ENCODE measurements around the gene SSTR4. TPM values are rescaled to one million over a fixed set of nuclear protein-coding genes. Genes with fewer than 3 reads are reported as not detected.

The SSTR4 gene
- total and polyA plus RNA-seq, 2 of the 13 experiments (the other 11 are each of a cell fraction or from before 2014, with no cell fraction given): not detected

DNA sequence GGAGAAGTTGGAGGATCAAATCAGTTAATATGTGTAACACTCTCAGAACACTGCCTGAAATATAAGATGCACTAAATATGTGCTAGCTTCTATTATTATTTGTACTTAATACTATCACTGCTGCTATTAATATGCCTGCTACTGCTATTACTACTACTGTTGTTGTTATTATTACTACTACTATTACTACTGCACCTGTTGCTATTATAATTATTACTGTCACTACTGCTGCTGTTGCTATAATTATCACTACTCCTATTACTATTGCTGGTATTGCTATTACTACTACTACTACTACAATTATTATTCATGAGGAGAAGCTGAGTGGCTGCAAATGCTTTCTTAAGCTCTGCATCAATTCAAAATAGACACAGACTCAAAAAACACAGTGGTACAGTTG, 16.7 kb upstream of the SSTR4 start:
- in situ Hi-C loops (cut with HindIII; ENCODE audit: extremely low pct_ligation_motif_present, low pct_unique_long_range_greater_than_20kb) (no loop called here), intact Hi-C loops (cut with micrococcal nuclease; ENCODE audit: unreplicated experiment) (no loop called here)
- Histone ChIP-seq H3K9me3 (ENCODE audit: low read length) (no peaks in the 10 kb centered on the region), H3K79me2 (ENCODE audit: insufficient read depth, low read length) (no peaks in the 10 kb centered on the region), H3K9ac (ENCODE audit: insufficient read depth, low read depth, low read length) (no peak overlapping the region), H3K27me3 (ENCODE audit: control insufficient read depth in 1 of 2, insufficient read depth in 2 of 2, low read length in 2 of 2) (0 out of 5 replicates have a peak, but pooled peaks cover 0 to 1% of the 10 kb centered on the region in 2 experiments), H4K20me1 (ENCODE audit: insufficient read depth, low read length) (no peaks in the 10 kb centered on the region), H3K27ac (ENCODE audit: extremely low read length, insufficient read depth, low read length) (no peak overlapping the region), H2AFZ (ENCODE audit: low read length) (no peak overlapping the region), H3K4me3 (replicated peaks in 1 of 3; ENCODE audit: insufficient read depth in 1 of 3, low read depth in 2 of 3, low read length in 3 of 3) (no peak overlapping the region), H3K4me1 (ENCODE audit: insufficient read depth, low read length) (no peaks in the 10 kb centered on the region), H3K36me3 (replicated peaks in 1 of 2; ENCODE audit: control insufficient read depth in 1 of 2, insufficient read depth in 2 of 2, low read length in 2 of 2) (no peaks in the 10 kb centered on the region), H3K4me2 (ENCODE audit: low read depth, low read length) (no peak overlapping the region)
- TF ChIP-seq HNRNPK (IDR thresholded peaks at IDR 0.05; ENCODE audit: low read depth, low read length, poor library complexity, severe bottlenecking) (no peak), ZNF451 (CRISPR knock-in tag; IDR thresholded peaks at IDR 0.05) (no peak), ZNF333 (CRISPR knock-in tag; IDR thresholded peaks at IDR 0.05; ENCODE audit: borderline replicate concordance) (no peak), ZNF570 (CRISPR knock-in tag; IDR thresholded peaks at IDR 0.05; ENCODE audit: borderline replicate concordance) (no peak), JUND (CRISPR knock-in tag; IDR thresholded peaks at IDR 0.05) (no peak), ZNF569 (CRISPR knock-in tag; IDR thresholded peaks at IDR 0.05; ENCODE audit: borderline replicate concordance) (no peak), KDM4B (CRISPR knock-in tag; IDR thresholded peaks at IDR 0.05) (no peak), HMGXB3 (CRISPR knock-in tag; IDR thresholded peaks at IDR 0.05; ENCODE audit: borderline replicate concordance) (no peak), ZNF839 (CRISPR knock-in tag; IDR thresholded peaks at IDR 0.05; ENCODE audit: borderline replicate concordance) (no peak), ZNF484 (CRISPR knock-in tag; IDR thresholded peaks at IDR 0.05; ENCODE audit: borderline replicate concordance, low read depth) (no peak)
- no TSS peak for BruUV-seq (replicated peaks)
- FAIRE-seq (no peak), ATAC-seq (no peak), DNase-seq (ENCODE audit: low spot score) (no peak)
- ChIA-PET POLR2A (no interaction called here), CTCF (ENCODE audit: low intra/inter-chr PET ratio, low total read pairs) (no interaction called here)

Data from HepG2 (cell line).